Renal cortex interstitium (tissue), 11 donors: ENCODE results near the gene SMIM38. TPM values are rescaled to one million over a fixed set of nuclear protein-coding genes. Genes with fewer than 3 reads are reported as not detected.

Experiments used
- DNase-seq, 11 donors: peaks; one replicate each; pipeline ENCODE4 v3.0.0-alpha.2; 2013; ENCODE audit warnings: low read depth in 9 of 11, low spot score in 4 of 11; ENCODE audit errors: extremely low read depth in 1 of 11
- polyA plus RNA-seq, 3 donors: library from polyadenylated mRNA; unstranded; fragments of 120-200 nt; gene quantifications; one replicate each; pipeline ENCODE4 v1.2.1, GENCODE V29; 2013; ENCODE audit not compliant: insufficient read length in 3 of 3

Gene SMIM38
- polyA plus RNA-seq, 3 donors: 0.51 to 1.4 (median 0.60) TPM

GRCh38 chr11:69167916-69168691 is 12.4 kb downstream of the SMIM38 start:
- no peak for DNase-seq

GRCh38 chr11:69169479-69169878 is 13.7 kb downstream of the SMIM38 start:
- no peak for DNase-seq

GRCh38 chr11:69170704-69171103 is 15.0 kb downstream of the SMIM38 start:
- no peak for DNase-seq

- DNase-seq: no peak
Measured at GRCh38 chr11:69171476-69172240, 15.9 kb downstream of the SMIM38 start.

- DNase-seq: no peak
Measured at GRCh38 chr11:69172674-69173073, 16.9 kb downstream of the SMIM38 start.

- no peak for DNase-seq
Measured at GRCh38 chr11:69173331-69173730, 17.6 kb downstream of the SMIM38 start.

GRCh38 chr11:69173925-69174581 is 18.3 kb downstream of the SMIM38 start:
- no peak for DNase-seq

- DNase-seq: no peak
Measured at GRCh38 chr11:69174841-69175240, 19.1 kb downstream of the SMIM38 start.

- no peak for DNase-seq
Measured at GRCh38 chr11:69178819-69179482, 23.2 kb downstream of the SMIM38 start.

- DNase-seq: no peak
Measured at GRCh38 chr11:69180226-69180625, 24.5 kb downstream of the SMIM38 start.

GRCh38 chr11:69180726-69181125 is 25.0 kb downstream of the SMIM38 start:
- no peak for DNase-seq

- no peak for DNase-seq
Measured at GRCh38 chr11:69183613-69184012, 27.9 kb downstream of the SMIM38 start.

- DNase-seq: no peak
Measured at GRCh38 chr11:69186316-69187260, 30.9 kb downstream of the SMIM38 start.

GRCh38 chr11:69187540-69188065 is 31.9 kb downstream of the SMIM38 start:
- DNase-seq: no peak

- no peak for DNase-seq
Measured at GRCh38 chr11:69189059-69189458, 33.3 kb downstream of the SMIM38 start.

GRCh38 chr11:69190796-69191536 is 35.2 kb downstream of the SMIM38 start:
- DNase-seq: no peak

- peak in 1 of 11 donors; percentile 52 for DNase-seq
Measured at GRCh38 chr11:69192301-69192721, 36.6 kb downstream of the SMIM38 start.
